Measurements from ENCODE around the gene PDCD7.
"Not testable (repeated sequence)": the region's sequence is repeated elsewhere in the genome, so short reads cannot be mapped to it uniquely, and the experiment has no call there.

DNA sequence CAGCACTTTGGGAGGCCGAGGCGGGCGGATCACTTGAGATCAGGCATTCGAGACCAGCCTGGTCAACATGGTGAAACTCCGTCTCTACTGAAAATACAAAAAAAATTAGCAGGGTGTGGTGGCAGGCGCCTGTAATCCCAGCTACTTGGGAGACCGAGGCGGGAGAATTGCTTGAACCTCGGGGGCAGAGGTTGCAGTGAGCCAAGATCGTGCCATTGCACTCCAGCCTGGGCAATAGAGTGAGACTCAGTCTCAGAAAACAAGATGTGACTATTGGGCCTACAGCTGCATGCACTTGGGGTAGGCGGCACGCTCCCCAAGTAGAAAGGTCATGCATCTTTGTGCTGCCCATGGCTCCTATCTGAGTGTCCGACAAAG lies 39.8 kb downstream of the PDCD7 start:
- TF ChIP-seq CEBPB (IDR thresholded peaks at IDR 0.05; ENCODE audit: low read depth); POLR2A (IDR thresholded peaks at IDR 0.05; ENCODE audit: borderline replicate concordance, extremely low read depth, insufficient read depth, insufficient read length); POLR2AphosphoS5 (IDR thresholded peaks at IDR 0.05; ENCODE audit: low read depth, low read length); RAD21 (IDR thresholded peaks at IDR 0.05; ENCODE audit: low read depth); EZH2 (IDR thresholded peaks at IDR 0.05); ELF1 (IDR thresholded peaks at IDR 0.05; ENCODE audit: borderline replicate concordance, low read depth); CBX3 (IDR thresholded peaks at IDR 0.05; ENCODE audit: low read depth): not testable (repeated sequence)
- TF ChIP-seq, protein P1, sequence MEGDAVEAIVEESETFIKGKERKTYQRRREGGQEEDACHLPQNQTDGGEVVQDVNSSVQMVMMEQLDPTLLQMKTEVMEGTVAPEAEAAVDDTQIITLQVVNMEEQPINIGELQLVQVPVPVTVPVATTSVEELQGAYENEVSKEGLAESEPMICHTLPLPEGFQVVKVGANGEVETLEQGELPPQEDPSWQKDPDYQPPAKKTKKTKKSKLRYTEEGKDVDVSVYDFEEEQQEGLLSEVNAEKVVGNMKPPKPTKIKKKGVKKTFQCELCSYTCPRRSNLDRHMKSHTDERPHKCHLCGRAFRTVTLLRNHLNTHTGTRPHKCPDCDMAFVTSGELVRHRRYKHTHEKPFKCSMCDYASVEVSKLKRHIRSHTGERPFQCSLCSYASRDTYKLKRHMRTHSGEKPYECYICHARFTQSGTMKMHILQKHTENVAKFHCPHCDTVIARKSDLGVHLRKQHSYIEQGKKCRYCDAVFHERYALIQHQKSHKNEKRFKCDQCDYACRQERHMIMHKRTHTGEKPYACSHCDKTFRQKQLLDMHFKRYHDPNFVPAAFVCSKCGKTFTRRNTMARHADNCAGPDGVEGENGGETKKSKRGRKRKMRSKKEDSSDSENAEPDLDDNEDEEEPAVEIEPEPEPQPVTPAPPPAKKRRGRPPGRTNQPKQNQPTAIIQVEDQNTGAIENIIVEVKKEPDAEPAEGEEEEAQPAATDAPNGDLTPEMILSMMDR (IDR thresholded peaks at IDR 0.05 in 2 of 3, conservative IDR thresholded peaks at IDR 0.05 in 1 of 3; ENCODE audit: borderline replicate concordance in 1 of 3, insufficient read depth in 1 of 3, low read depth in 2 of 3, low read length in 2 of 3) = not testable (repeated sequence)
- TF ChIP-seq, protein P2, sequence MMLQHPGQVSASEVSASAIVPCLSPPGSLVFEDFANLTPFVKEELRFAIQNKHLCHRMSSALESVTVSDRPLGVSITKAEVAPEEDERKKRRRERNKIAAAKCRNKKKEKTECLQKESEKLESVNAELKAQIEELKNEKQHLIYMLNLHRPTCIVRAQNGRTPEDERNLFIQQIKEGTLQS (IDR thresholded peaks at IDR 0.05) = not testable (repeated sequence)
- TF ChIP-seq, protein P3, sequence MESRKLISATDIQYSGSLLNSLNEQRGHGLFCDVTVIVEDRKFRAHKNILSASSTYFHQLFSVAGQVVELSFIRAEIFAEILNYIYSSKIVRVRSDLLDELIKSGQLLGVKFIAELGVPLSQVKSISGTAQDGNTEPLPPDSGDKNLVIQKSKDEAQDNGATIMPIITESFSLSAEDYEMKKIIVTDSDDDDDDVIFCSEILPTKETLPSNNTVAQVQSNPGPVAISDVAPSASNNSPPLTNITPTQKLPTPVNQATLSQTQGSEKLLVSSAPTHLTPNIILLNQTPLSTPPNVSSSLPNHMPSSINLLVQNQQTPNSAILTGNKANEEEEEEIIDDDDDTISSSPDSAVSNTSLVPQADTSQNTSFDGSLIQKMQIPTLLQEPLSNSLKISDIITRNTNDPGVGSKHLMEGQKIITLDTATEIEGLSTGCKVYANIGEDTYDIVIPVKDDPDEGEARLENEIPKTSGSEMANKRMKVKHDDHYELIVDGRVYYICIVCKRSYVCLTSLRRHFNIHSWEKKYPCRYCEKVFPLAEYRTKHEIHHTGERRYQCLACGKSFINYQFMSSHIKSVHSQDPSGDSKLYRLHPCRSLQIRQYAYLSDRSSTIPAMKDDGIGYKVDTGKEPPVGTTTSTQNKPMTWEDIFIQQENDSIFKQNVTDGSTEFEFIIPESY (IDR thresholded peaks at IDR 0.05; ENCODE audit: extremely low read depth, insufficient replicate concordance, low read length) = not testable (repeated sequence)
- TF ChIP-seq, protein P4, sequence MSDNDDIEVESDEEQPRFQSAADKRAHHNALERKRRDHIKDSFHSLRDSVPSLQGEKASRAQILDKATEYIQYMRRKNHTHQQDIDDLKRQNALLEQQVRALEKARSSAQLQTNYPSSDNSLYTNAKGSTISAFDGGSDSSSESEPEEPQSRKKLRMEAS (IDR thresholded peaks at IDR 0.05) = not testable (repeated sequence)
